MM.1S (cell line): ENCODE measurements around the gene GOLGA6L1.
"Not testable (repeated sequence)": the region's sequence is repeated elsewhere in the genome, so short reads cannot be mapped to it uniquely, and the experiment has no call there.

Experiments used
- EZH2 ChIP-seq: fragments of 300-600 bp; sonication (generic); optimal IDR thresholded peaks from 2 replicates; pipeline ENCODE3; 2017; ENCODE audit warnings: low read depth, mild to moderate bottlenecking, antibody characterized with exemption, low read length, mixed read lengths
- TF ChIP-seq, protein P1 (sequence below): fragments of 300-600 bp; sonication (generic); IDR thresholded peaks from 2 replicates; pipeline ENCODE4 v1.5.1; 2016; ENCODE audit warnings: antibody characterized with exemption, low read length, mixed read lengths

DNA sequence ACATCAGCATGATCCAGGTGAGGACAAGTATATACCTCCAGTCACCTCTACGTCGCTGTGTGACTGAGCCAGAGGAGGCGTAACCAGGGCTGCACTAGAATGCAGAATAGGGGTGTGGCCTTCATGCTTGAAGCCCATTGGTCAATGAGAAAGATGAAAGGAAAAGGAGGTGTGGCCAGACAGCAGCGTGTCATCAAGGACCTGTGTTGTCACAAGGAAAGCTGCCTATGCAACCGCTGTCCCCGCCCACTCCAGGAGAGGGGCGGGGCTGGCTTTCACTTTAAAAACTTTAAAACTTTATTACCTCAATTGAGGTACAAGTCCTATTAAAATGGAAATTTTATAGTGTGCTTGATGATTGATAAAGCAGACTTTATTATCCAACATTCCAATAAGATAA lies at the start of gene GOLGA6L1:
- TF ChIP-seq, protein P1, sequence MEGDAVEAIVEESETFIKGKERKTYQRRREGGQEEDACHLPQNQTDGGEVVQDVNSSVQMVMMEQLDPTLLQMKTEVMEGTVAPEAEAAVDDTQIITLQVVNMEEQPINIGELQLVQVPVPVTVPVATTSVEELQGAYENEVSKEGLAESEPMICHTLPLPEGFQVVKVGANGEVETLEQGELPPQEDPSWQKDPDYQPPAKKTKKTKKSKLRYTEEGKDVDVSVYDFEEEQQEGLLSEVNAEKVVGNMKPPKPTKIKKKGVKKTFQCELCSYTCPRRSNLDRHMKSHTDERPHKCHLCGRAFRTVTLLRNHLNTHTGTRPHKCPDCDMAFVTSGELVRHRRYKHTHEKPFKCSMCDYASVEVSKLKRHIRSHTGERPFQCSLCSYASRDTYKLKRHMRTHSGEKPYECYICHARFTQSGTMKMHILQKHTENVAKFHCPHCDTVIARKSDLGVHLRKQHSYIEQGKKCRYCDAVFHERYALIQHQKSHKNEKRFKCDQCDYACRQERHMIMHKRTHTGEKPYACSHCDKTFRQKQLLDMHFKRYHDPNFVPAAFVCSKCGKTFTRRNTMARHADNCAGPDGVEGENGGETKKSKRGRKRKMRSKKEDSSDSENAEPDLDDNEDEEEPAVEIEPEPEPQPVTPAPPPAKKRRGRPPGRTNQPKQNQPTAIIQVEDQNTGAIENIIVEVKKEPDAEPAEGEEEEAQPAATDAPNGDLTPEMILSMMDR: not testable (repeated sequence)
- TF ChIP-seq EZH2: not testable (repeated sequence)
